ENCODE results near the gene AFF3.
"Not testable (repeated sequence)": the region's sequence is repeated elsewhere in the genome, so short reads cannot be mapped to it uniquely, and the experiment has no call there.

AFF3 gene

DNA sequence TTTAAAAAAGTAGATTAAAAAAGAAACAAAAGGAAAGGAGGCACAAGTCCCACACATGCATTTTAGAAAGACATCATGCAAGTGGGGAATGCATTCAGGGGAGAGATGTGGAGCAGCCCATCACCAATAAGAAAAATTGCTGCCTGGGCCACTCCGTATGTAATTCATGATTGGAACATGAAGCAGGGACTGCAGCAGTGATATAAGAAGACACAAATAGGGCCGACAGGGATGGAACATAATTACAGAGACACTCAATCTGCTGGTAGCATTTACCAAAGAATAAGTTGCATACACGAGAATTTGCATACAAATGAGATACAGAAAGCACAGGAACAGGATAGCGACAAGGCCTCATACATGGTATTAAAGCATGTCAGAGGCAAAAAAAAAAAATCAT, 6.5 kb upstream of the AFF3 start:
- no peak for DNase-seq

- DNase-seq: no peak
Observed at GRCh38 chr2:100146657-100146960, 4.2 kb upstream of the AFF3 start.

DNA sequence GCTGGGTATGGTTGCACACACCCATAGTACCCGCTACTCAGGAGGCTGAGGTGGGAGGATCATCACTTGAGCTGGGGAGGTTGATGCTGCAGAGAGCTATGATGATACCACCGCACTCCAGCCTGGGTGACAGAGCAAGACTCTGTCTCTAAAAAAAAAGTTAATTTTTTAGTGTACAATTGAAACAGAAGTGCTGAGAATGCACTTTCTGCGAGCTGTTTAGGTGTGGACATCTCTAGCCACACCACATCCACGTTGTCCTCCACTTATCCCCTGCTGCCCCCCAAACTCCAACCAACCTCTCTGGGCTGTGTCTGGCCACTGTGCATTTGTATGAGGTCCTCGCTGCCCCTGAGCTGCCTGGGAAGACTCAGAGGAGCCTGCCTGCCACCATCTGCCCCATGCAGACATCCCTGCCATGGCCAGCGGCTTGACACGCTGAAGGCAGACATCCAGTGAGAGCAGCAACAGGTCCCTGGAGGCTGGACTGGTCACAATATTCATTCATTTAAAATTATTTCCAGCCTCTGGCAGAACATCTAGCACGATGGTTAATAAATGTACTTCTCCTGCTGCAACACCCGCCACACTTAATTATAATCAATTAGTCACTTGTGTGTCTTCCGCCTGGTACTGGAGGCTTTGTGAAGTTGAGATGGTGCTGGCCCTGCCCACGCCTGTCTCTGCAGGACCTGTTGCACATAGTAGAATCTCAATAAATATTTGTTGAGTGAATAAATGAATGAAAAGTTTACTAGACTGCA, 3.7 kb upstream of the AFF3 start:
- DNase-seq: no peak

DNA sequence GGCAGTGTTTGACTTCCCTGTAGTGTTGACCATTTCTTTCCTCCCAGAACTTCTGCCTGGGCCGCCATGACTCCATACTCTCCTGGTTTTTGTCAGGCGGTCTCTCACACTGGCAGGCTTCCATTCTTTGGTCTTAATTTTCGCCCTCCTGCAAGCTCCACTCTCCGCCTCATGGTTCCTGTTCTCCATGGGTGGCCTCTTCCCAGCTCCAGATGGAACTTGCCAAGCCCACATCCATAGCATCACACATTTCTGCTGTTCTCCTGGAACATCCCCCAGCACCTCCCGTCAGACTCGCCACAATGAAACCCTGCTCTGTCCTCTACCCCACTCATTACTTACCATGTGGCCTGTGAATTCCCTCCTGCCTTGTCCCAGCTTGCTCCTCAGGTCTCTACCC, 896 bp upstream of the AFF3 start:
- DNase-seq: no peak

- no peak for DNase-seq
Observed at GRCh38 chr2:100141906-100142305, 484 bp downstream of the AFF3 start.

- DNase-seq: peak; percentile 1 to 22
Observed at GRCh38 chr2:100140582-100140981, 1.8 kb downstream of the AFF3 start.

- DNase-seq: no peak
Observed at GRCh38 chr2:100137866-100138570, 4.4 kb downstream of the AFF3 start.

- DNase-seq: no peak
Observed at GRCh38 chr2:100137318-100137717, 5.1 kb downstream of the AFF3 start.

DNA sequence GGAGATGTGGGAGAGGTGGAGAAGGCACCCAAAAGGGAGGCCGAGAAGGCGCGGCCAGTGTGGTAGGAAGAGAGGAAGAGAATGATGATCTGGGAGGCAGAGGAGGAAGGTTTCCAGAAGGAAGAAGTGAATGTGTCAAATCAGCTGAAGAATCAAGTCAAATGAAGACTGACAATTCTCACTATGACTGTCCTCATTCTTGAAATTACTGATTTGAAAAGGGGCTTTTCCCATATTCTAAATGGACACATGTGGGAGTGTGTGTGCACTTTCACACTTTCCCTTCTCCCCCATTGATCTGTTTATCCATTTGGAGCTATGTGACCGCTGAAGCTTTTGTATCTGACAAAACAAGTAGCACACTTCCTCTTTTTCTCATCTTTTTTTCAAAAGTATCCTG, 6.1 kb downstream of the AFF3 start:
- DNase-seq: no peak

DNA sequence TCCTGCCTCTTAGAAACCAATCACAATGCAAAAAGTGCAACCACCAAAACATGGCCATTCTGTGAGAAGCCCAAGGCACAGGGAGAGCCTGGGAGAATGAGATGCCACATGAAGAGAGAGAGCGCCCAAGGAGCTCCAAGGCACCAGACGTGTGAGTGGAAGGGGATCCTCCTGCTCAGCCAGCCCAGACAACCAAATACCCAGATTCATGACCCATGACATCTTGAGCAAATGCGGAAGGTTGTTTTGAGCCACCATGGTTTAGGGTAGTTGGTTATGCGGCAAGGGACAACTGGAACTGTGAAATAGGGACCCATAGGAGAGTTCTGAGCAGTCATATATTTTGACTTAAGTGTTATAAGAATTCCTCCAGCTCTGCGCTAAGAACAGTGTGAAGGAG, 7.0 kb downstream of the AFF3 start:
- no peak for DNase-seq

DNA sequence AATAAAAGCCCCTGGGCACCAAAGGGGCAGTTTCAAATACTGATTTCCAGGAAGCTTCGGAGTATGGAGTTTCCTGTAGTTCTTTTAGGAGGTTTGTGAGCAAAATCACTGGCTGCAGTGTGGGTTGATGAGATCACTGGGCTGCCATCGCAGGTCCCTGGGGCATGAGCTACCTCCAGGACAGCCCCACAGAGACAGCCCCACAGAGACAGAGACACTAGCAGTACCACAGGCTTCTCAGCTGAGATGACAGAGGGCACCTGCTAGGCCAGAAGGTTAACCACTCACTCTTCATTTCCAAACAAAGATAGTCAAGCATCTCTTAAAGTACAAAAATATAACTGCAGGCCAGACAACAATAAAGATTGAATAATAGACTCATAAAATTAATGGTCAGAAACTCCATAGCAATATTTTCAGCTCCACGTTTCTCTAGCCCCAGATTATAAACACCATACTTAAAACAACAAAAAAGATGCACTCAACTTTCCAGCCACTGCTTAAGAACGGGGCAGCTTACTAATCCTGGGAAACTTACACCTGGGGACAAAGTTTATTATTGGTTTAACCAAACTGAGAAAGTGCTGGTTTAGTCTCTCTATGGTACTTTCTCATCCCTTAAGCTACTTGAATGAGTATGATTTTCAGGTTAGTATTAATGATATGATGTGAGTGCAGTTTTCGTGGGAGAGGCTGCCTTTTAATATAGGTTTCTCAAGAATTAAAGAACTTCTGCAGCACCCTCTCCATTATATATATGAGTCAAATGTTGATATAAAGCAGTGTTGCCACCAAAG, 11.6 kb downstream of the AFF3 start:
- DNase-seq: no peak

GRCh38 chr2:100126897-100127401, 15.4 kb downstream of the AFF3 start:
- no peak for DNase-seq

GRCh38 chr2:100126201-100126600, 16.2 kb downstream of the AFF3 start:
- DNase-seq: no peak

DNA sequence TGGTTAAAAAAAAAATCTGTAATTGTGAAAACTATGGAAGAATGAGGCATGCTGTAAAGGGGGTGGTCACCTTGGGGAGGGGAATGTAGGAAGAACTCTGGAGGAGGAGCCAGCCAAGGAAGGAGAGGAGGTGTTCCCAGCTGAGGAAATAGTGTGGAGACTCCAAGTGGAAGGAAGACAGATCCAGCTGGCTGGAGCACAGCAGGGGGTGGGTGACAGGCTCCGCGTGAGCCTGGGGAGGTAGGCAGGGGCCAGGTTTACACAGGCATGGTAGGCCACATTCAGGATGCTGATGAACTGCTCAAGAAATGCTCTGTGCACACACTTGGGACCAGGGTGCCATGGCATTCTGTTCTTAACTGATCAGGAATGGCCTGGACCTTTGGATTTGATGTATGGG, 16.8 kb downstream of the AFF3 start:
- no peak for DNase-seq

DNA sequence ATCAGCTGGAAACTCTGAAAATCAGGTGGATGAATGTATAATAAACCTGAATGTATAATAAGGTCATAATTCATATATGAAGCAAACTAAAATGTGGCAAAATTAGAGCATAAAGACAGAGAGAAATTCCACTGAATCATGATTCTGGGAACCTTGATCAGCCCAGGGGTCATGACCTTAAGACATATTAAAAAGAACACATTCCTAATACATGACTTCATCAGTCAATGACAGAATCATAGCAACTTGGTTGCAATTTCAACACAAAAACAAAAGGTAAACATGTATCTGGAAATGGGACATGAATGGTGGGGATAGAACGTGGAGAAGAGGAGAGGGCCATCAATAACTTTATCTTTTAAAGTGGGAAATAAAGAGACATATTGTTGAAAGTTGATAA, 17.6 kb downstream of the AFF3 start:
- DNase-seq: no peak

DNA sequence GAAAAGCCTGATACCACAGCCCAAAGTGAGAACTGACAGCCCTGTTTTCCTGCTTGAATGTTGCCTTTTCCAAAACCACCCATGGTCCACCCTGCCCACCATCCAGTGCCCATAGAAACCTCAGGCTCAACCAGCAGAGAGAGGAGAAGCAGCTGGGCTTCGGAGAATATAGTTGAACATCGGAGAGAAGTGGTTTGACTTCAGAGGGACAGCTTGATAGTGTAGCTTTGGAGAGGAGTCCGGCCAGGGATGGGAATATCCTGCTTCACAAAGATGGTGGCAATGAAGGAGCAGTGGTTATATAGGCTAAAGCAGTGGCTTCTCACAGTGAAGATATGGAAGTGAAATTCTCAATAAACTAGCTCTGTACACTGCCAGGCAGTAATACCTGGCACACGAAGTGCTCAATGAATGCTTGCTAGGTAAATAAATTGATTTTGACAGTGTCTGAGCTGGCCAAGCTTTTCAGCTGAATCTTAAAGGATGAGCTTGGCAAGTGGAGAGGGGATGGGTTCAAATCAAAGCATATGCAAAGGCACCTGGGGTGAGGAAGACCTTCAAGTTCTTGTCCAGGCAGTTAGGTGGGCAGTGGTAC, 21.2 kb downstream of the AFF3 start:
- DNase-seq: no peak

DNA sequence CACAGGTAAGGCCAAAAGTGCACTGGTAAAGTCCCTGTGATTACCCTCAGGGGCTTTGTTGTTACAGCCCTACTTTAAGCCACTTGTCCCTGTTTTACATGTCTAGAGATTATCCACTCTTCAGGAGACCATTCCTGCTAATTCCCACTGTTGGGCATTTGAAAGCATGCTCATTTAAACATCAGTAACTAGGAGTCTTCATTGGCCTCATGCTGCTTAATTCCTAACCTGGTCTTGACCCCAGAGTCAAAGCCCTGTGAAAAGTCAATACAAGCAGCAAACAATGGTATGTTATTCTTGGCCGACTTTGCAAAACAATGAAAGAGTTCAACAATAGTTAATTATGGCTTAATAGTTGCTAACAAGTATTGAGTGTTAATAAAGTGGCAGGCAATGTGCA, 23.2 kb downstream of the AFF3 start:
- DNase-seq: no peak

GRCh38 chr2:100113990-100114433, 28.4 kb downstream of the AFF3 start:
- DNase-seq: peak; percentile 25 to 30

DNA sequence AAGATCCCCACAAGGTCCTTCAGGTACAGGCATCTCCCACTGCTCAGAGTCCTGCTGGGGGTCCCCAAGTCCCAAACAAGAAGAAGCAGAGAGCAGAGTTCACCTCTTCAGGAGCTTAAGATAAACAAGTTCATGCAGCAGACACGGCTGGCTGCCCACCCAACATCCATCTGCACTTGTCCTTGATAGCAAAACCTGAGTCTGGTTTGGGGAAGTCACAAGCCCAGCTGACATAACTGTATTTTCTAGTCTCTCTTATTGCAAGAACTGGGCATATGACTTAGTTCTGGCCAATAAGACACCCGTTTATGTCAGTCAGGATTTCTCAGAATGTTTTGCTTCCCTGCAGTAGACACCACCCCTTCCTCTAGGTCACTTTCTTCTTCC, 31.8 kb downstream of the AFF3 start:
- DNase-seq: no peak

DNA sequence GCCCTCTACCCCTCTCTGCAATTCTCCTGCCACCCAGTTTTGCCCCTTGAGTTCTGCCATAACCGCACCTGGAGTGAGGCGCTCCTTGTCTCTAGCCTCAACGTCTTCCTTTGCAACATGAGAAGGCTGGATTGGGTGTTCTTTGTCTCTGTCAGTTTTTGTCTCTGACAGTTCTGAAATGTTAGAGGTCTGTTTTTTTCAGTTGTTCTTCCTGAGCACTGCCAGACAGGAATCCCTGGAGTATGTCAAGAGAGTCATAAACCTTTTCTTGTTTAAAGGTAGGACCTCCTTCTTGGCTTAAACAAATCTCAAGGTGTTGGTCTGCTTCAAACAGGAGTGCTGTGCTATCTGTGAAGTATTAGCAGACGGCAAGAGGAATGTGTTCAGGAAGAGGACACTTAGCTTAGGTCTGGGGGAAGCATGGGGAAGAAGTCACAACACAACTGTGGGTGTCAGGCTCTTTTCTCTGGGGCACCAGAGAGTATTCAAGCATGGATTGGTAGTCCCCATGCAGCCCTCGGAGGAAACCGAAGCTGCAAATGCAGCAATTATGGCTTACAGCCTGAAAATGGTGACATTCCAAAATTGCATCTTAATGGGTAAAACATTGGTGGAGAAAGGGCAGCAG, 32.3 kb downstream of the AFF3 start:
- no peak for DNase-seq

DNA sequence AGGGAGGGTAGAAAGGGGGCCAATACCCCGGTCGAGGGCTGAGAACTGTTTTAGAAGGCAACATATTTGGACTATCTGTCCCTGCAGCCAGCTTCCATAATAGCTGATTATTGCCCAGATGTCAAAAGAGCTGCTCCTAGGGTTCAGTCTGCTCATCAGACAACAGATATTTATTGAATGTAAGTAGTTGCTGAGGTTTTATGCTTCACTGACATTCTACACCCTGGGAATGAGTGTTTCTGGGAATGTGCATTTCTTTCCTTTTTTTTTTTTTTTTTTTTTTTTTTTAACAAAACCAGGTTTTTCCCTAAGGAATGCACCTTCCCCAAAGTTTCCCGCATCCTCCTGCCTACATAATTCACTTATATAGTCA, 33.8 kb downstream of the AFF3 start:
- not testable (repeated sequence) for DNase-seq

DNA sequence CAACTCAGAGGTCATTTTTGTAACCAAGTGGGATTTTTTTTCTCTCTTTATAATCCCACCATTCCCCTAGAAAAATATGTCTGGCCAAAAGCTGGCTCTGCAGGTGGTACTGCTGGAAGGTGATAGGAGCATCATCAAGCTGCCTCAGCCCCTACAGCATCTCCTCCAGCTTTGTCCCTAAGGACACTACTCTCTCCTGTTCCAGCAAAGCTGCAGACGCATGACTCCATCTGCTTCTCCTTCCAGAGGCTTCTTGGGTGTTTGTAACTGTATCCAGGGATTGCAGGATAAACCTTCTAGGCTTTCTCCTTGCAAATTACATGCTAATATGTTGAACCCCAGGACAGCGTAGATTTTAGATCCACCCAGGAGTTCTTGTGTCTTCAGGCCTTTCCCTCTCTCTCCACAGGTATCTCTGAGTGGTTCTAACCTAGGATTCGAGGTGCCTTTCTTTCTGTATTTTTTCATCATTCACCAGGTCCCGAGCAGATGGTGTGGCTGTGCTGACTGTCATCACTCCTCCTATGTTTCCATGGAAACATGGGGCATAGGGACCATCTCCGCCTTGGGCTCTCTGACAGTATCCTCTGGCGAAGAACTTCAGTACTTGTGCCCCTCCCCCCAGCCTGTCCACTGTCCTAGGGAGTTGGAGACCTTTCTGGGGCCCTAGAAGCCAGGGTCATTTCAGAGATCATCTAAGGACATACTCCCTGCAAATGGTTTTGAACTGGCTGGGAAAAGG, 34.3 kb downstream of the AFF3 start:
- DNase-seq: no peak

Data from Kasumi-1 (cell line).